B cell (primary cell): ENCODE results near the gene POLR2B.

Source experiments
- CTCF ChIP-seq: fragments of 200-600 bp; IDR thresholded peaks from one replicate; pipeline ENCODE4 v1.8.0; 2022; ENCODE audit warnings: antibody characterized with exemption, mild to moderate bottlenecking
- EZH2 ChIP-seq: IDR thresholded peaks from 2 replicates; pipeline ENCODE4 v1.6.1; 2012; ENCODE audit warnings: borderline replicate concordance, low read depth, mild to moderate bottlenecking, moderate library complexity, low read length; ENCODE audit not compliant: insufficient read depth, poor library complexity, severe bottlenecking

GRCh38 chr4:57065730-57066482 is 87.2 kb downstream of the POLR2B start:
- TF ChIP-seq CTCF (no peak), EZH2 (no peak)
